HepG2 (cell line): ENCODE measurements around the gene SDK1. TPM values are rescaled to one million over a fixed set of nuclear protein-coding genes. Genes with fewer than 3 reads are reported as not detected.

Experiments used
- ATAC-seq: fragments of 200-7000 bp; cut with Tn5 transposase; 3 replicates; pipeline ENCODE4 v1.9.1; 2020; ENCODE audit warnings: mild to moderate bottlenecking, moderate library complexity
- BruUV-seq: library from RNA; stranded (reverse); fragments of 400-500 nt; replicated peaks from 2 replicates; lab custom pipeline; 2021; lab: Mats Ljungman, UMichigan
- CTCF ChIA-PET: fragments of 300-600 bp; formaldehyde crosslinking; extraction: SDS; loops from one replicate; lab custom pipeline; 2021; ENCODE audit warnings: low total read pairs, inconsistent platforms, low intra/inter-chr PET ratio; lab: Yijun Ruan, JAX
- POLR2A ChIA-PET: fragments of 350-600 bp; sonication (Branson Sonifier 250); formaldehyde crosslinking; loops from one replicate; lab custom pipeline; 2020; ENCODE audit warnings: antibody characterized with exemption, inconsistent platforms; lab: Yijun Ruan, JAX
- DNase-seq: peaks from one replicate; pipeline ENCODE4 v3.0.0-alpha.2; 2015; ENCODE audit warnings: low spot score
- FAIRE-seq: peaks from 3 replicates; lab custom pipeline; 2011; peaks lifted over from hg19 to GRCh38; lab: Jason Lieb, UNC
- H2AFZ ChIP-seq: one replicate; pipeline ENCODE4 v1.6.1; 2011; ENCODE audit warnings: low read length, inconsistent platforms
- H3K27ac ChIP-seq: fragments of 300-600 bp; 3 replicates; pipeline ENCODE4 v1.8.0; 2011; ENCODE audit warnings: mixed run types, mild to moderate bottlenecking, mixed read lengths, low read length, inconsistent platforms; ENCODE audit not compliant: insufficient read depth; ENCODE audit errors: extremely low read length
- H3K27me3 ChIP-seq, 2 experiments: fragments of 200-600 bp in 1 of 2; 2 replicates in 1 of 2; 3 replicates in 1 of 2; pipeline versions ENCODE4 v1.6.0 to v1.8.0; 2011; ENCODE audit warnings: low read length in 2 of 2, mild to moderate bottlenecking in 2 of 2, moderate library complexity in 2 of 2, inconsistent platforms in 1 of 2; ENCODE audit not compliant: insufficient read depth in 2 of 2, control insufficient read depth in 1 of 2
- H3K36me3 ChIP-seq, 2 experiments: fragments of 200-600 bp in 1 of 2; replicated peaks in 1 of 2; 2 replicates in 1 of 2; 3 replicates in 1 of 2; pipeline versions ENCODE4 v1.5.1 to v1.8.0; 2011; ENCODE audit warnings: low read length in 2 of 2, inconsistent platforms in 1 of 2; ENCODE audit not compliant: insufficient read depth in 2 of 2, control insufficient read depth in 1 of 2
- H3K4me1 ChIP-seq: 2 replicates; pipeline ENCODE4 v1.5.1; 2012; ENCODE audit warnings: low read length, inconsistent platforms; ENCODE audit not compliant: insufficient read depth
- H3K4me2 ChIP-seq: 2 replicates; pipeline ENCODE4 v1.6.0; 2011; ENCODE audit warnings: low read depth, low read length, inconsistent platforms
- H3K4me3 ChIP-seq, 3 experiments: fragments of 200-600 bp in 1 of 3; sonication (generic), shearing (Covaris generic) in 1 of 3; replicated peaks in 1 of 3; 2 replicates each; pipeline ENCODE4 v1.5.1; 2011 to 2016; ENCODE audit warnings: low read length in 3 of 3, inconsistent platforms in 2 of 3, low read depth in 2 of 3, mild to moderate bottlenecking in 2 of 3, control low read depth in 1 of 3, mixed read lengths in 1 of 3; ENCODE audit not compliant: insufficient read depth in 1 of 3
- H3K79me2 ChIP-seq: one replicate; pipeline ENCODE4 v1.6.1; 2011; ENCODE audit warnings: low read length, inconsistent platforms; ENCODE audit not compliant: insufficient read depth
- H3K9ac ChIP-seq: 2 replicates; pipeline ENCODE4 v1.6.0; 2011; ENCODE audit warnings: mild to moderate bottlenecking, low read depth, low read length, inconsistent platforms; ENCODE audit not compliant: insufficient read depth
- H3K9me3 ChIP-seq: 2 replicates; pipeline ENCODE4 v1.5.1; 2012; ENCODE audit warnings: mild to moderate bottlenecking, low read length
- H4K20me1 ChIP-seq: 2 replicates; pipeline ENCODE4 v1.6.0; 2011; ENCODE audit warnings: inconsistent platforms, mild to moderate bottlenecking, low read length, moderate library complexity; ENCODE audit not compliant: insufficient read depth
- BRD4 ChIP-seq: sonication (generic); formaldehyde crosslinking; IDR thresholded peaks from 2 replicates; pipeline ENCODE4 v1.4.0; 2020; ENCODE audit warnings: missing genetic modification reagents
- CBX2 ChIP-seq, 2 experiments: fragments of 200-600 bp in 1 of 2; sonication (generic); formaldehyde crosslinking in 1 of 2; IDR thresholded peaks; 2 replicates each; pipeline versions ENCODE4 v1.7.0 to v1.8.1; 2018 to 2022; ENCODE audit warnings: low read depth in 2 of 2, low read length in 1 of 2, mild to moderate bottlenecking in 1 of 2, missing genetic modification reagents in 1 of 2
- CENPBD1 ChIP-seq: sonication (generic); formaldehyde crosslinking; IDR thresholded peaks from 2 replicates; pipeline ENCODE4 v1.8.0; 2022; ENCODE audit warnings: missing genetic modification reagents, low read depth, mild to moderate bottlenecking, borderline replicate concordance
- CREBL2 ChIP-seq: sonication (generic); formaldehyde crosslinking; IDR thresholded peaks from 2 replicates; pipeline ENCODE4 v1.8.1; 2023; ENCODE audit warnings: missing genetic modification reagents, mild to moderate bottlenecking, borderline replicate concordance
- CTCF ChIP-seq: sonication (generic); formaldehyde crosslinking; IDR thresholded peaks from 2 replicates; pipeline ENCODE4 v1.5.0; 2020; ENCODE audit warnings: mild to moderate bottlenecking, missing genetic modification reagents, moderate library complexity
- HNF1B ChIP-seq: sonication (generic); formaldehyde crosslinking; IDR thresholded peaks from 2 replicates; pipeline ENCODE4 v1.5.1; 2020; ENCODE audit warnings: mild to moderate bottlenecking, moderate library complexity, missing genetic modification reagents
- HOXA7 ChIP-seq: sonication (generic); formaldehyde crosslinking; IDR thresholded peaks from 2 replicates; pipeline ENCODE4 v1.8.1; 2022; ENCODE audit warnings: mild to moderate bottlenecking, missing genetic modification reagents, moderate library complexity
- MIXL1 ChIP-seq: IDR thresholded peaks from 2 replicates; pipeline ENCODE4 v1.6.1; 2016
- PTBP1 ChIP-seq: fragments of 200-400 bp; formaldehyde crosslinking; IDR thresholded peaks from 2 replicates; pipeline ENCODE4 v1.6.1; 2018; ENCODE audit warnings: low read length, low read depth; ENCODE audit not compliant: poor library complexity, severe bottlenecking
- RARA ChIP-seq: IDR thresholded peaks from 2 replicates; pipeline ENCODE4 v1.6.1; 2016; ENCODE audit warnings: missing genetic modification reagents, missing compliant biosample characterization
- SMARCC2 ChIP-seq: fragments of 450-650 bp; IDR thresholded peaks from 2 replicates; pipeline ENCODE4 v1.6.1; 2017; ENCODE audit warnings: antibody characterized with exemption, mild to moderate bottlenecking
- SP5 ChIP-seq: IDR thresholded peaks from 2 replicates; pipeline ENCODE4 v1.6.1; 2016; ENCODE audit warnings: low read depth, borderline replicate concordance
- TBX2 ChIP-seq: sonication (generic); formaldehyde crosslinking; IDR thresholded peaks from 2 replicates; pipeline ENCODE4 v1.5.0; 2020; ENCODE audit warnings: missing genetic modification reagents, mild to moderate bottlenecking, borderline replicate concordance
- TFDP1 ChIP-seq: IDR thresholded peaks from 2 replicates; pipeline ENCODE4 v1.6.1; 2016; ENCODE audit warnings: missing compliant biosample characterization, missing genetic modification reagents, borderline replicate concordance
- TMF1 ChIP-seq: sonication (generic); formaldehyde crosslinking; IDR thresholded peaks from 2 replicates; pipeline ENCODE4 v1.8.1; 2022; ENCODE audit warnings: low read depth, missing genetic modification reagents
- ZNF567 ChIP-seq: sonication (generic); formaldehyde crosslinking; IDR thresholded peaks from 2 replicates; pipeline ENCODE4 v1.8.1; 2023; ENCODE audit warnings: mild to moderate bottlenecking, missing genetic modification reagents, borderline replicate concordance
- ZNF766 ChIP-seq: sonication (generic); formaldehyde crosslinking; IDR thresholded peaks from 2 replicates; pipeline ENCODE4 v1.5.0; 2020; ENCODE audit warnings: missing genetic modification reagents, borderline replicate concordance
- ZSCAN30 ChIP-seq: sonication (generic); formaldehyde crosslinking; IDR thresholded peaks from 2 replicates; pipeline ENCODE4 v1.5.0; 2020; ENCODE audit warnings: mild to moderate bottlenecking, missing genetic modification reagents
- WGBS: methylation state at CpG from one replicate; pipeline ENCODE4 v1.1.6; 2017; ENCODE audit warnings: low lambda C conversion rate; 5-methylcytosine and 5-hydroxymethylcytosine counted together
- in situ Hi-C: cut with HindIII; loops from 2 replicates; pipeline ENCODE4 v1.10.0; 2017; ENCODE audit warnings: low pct_unique_long_range_greater_than_20kb; ENCODE audit not compliant: extremely low pct_ligation_motif_present
- intact Hi-C: fragments of 100-400 bp; cut with micrococcal nuclease; formaldehyde crosslinking; loops from one replicate; pipeline ENCODE4 v1.10.0; 2022; ENCODE audit not compliant: unreplicated experiment
- polyA plus RNA-seq, 8 experiments: library from polyadenylated mRNA; depleted of rRNA in 3 of 8; stranded (reverse) in 7 of 8; unstranded in 1 of 8; fragments of >200 nt; fragmentation: Illumina TruSeq in 4 of 8; extraction: Trizol in 4 of 8; gene quantifications; 2 replicates each; pipeline versions ENCODE4 v1.2.1 to v1.2.3, GENCODE V29; 2011 to 2016; ENCODE audit warnings: low read depth in 4 of 8, missing spikeins in 1 of 8, mixed read lengths in 1 of 8; ENCODE audit not compliant: insufficient read depth in 1 of 8
- total RNA-seq, 5 experiments: library from RNA; depleted of rRNA; stranded (reverse); fragments of >200 nt; fragmentation: Illumina TruSeq; extraction: Trizol; gene quantifications; 2 replicates each; pipeline ENCODE4 v1.2.3, GENCODE V29; 2016; ENCODE audit warnings: low read depth in 1 of 5

Gene SDK1
- total and polyA plus RNA-seq, 2 of the 13 experiments (the other 11 are each of a cell fraction or from before 2014, with no cell fraction given) = 0.35 to 2.4 TPM

GRCh38 chr7:3518546-3518945, 217.5 kb downstream of the SDK1 start:
- Histone ChIP-seq H3K27me3 (no peaks in the 10 kb centered on the region), H3K4me2 (no peak overlapping the region), H3K4me3 (no peak overlapping the region), H3K9me3 (no peaks in the 10 kb centered on the region), H3K36me3 (no peaks in the 10 kb centered on the region), H3K27ac (no peak overlapping the region), H3K9ac (no peak overlapping the region), H4K20me1 (no peaks in the 10 kb centered on the region), H2AFZ (no peak overlapping the region), H3K4me1 (peaks cover 10% of the 10 kb centered on the region), H3K79me2 (no peaks in the 10 kb centered on the region)
- no peak for ATAC-seq
- 88% methylated on average over 1 of the region's 1 CpG for WGBS
- FAIRE-seq = no peak
- intact Hi-C loops (no loop called here), in situ Hi-C loops (no loop called here)
- POLR2A ChIA-PET = no interaction called here
- CTCF ChIA-PET = no interaction called here
- no TSS peak for BruUV-seq
- DNase-seq = no peak
- no peak for TF ChIP-seq ZNF766 (CRISPR knock-in tag)
- no peak for TF ChIP-seq PTBP1
- TF ChIP-seq SP5 = no peak
- TF ChIP-seq ZNF567 (CRISPR knock-in tag) = no peak
- TF ChIP-seq TFDP1 (CRISPR knock-in tag) = no peak
- TF ChIP-seq HNF1B (CRISPR knock-in tag) = no peak
- no peak for TF ChIP-seq CBX2 (IDR thresholded peaks at IDR 0.05; ENCODE audit: low read depth, low read length)
- TF ChIP-seq CBX2 (CRISPR knock-in tag; IDR thresholded peaks at IDR 0.05; ENCODE audit: low read depth) = no peak
- no peak for TF ChIP-seq RARA (CRISPR knock-in tag)
- TF ChIP-seq MIXL1 = no peak
- TF ChIP-seq BRD4 (CRISPR knock-in tag) = no peak
- no peak for TF ChIP-seq CENPBD1 (CRISPR knock-in tag)
- TF ChIP-seq CREBL2 (CRISPR knock-in tag) = no peak
- no peak for TF ChIP-seq TBX2
- TF ChIP-seq TMF1 (CRISPR knock-in tag) = no peak
- no peak for TF ChIP-seq CTCF (CRISPR knock-in tag)
- TF ChIP-seq SMARCC2 = no peak
- no peak for TF ChIP-seq HOXA7
- TF ChIP-seq ZSCAN30 = no peak
- TF ChIP-seq, all 625 proteins: peak for 0
